GM19099 (cell line): Measurements from ENCODE around the gene MINDY3.

Experiments used
- POLR2A ChIP-seq: IDR thresholded peaks from 3 replicates; pipeline ENCODE4 v1.6.1; 2011; ENCODE audit warnings: low read depth; ENCODE audit not compliant: insufficient read length; ENCODE audit errors: extremely low read depth

The MINDY3 gene

DNA sequence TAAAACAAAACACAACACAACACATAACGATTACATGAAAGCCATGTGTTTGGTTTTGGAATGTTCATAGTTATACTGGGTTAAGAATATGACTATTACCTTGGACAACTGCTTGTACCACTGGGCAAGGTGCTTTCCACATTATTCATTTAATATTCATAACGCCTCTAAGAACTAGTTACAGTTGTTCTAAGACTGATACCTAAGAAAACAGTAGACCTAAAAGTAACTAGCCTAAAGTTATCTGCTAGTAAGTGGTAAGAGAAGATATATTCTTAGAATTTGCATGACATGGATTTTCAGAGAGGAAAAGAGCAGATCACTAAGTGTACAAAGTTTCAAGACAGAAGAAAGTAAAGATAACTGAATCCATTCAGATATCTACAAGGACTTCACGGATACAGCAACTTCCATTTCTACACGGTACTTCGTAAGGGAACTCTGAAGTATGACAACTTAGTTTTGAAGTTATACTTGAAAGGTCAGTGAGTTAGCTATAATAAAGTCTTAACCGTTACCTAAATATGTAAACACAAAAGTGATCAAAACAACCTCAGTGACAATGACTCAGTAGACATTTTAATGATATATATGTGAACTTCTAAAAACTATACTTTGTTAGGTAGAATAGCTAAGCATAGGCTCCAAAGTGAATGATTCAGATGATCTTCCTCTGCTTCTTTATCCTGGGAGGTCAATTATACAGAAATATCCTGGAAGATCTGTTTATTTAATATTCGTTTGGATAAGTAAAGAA is 65.1 kb downstream of the MINDY3 start:
- no peak for TF ChIP-seq POLR2A

DNA sequence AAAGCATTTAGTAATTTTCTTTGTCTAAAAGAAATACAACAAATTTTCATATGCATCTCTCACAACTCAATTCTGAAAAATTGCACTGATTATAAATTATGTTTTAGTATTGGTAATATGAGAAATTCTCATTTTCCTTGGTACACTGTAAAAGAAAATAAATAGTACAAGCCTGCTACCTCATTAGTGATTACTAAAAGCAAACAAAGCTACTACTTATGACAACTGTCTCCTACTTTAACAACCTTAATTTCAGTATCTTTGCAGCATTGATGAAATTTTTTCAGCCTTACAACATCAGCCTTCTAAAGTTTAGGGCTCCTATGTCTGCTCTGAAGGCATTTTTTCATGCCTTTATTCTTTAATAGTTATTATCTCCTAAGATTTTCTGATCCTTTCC is 65.7 kb downstream of the MINDY3 start:
- TF ChIP-seq POLR2A, result no peak

DNA sequence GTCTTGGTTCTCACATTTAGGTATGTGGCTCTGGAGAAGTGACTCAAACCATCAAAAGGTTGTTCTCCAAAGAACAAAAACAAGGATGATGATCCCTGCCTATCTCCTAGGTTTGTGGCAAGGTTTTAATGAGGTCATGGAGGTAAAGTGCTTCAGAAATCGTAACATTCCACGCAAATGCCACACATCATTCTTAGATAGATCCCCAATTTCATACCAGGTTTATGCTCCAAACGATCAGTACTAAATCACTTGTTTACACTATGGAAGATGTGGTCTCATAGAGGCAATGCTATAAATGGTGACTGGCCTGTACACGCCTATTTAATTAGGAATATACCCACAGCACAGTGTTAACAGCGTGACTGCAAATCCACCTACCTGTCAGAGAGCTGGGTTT is 66.6 kb downstream of the MINDY3 start:
- TF ChIP-seq POLR2A, result no peak

DNA sequence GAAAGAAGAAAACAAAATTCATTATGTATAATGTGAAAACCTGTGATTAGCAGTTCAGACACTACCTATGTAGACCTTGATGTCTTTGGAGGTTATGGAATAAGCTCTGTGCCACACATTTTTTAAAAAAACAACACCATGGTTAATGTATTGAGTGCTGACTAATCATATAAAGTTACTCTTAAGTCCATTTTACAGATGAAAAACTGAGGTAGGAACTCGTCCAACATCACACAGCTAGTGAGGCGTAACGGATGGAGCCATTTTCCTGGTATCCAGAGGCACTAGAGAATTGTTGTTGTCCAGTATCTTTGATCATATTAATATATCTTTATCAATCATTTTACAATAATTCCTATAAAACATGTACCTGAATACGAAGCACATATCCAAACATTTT is 67.5 kb downstream of the MINDY3 start:
- no peak for TF ChIP-seq POLR2A

- TF ChIP-seq POLR2A, result no peak
These were observed 68.3 kb downstream of the MINDY3 start for GRCh38 chr10:15791816-15792524.

DNA sequence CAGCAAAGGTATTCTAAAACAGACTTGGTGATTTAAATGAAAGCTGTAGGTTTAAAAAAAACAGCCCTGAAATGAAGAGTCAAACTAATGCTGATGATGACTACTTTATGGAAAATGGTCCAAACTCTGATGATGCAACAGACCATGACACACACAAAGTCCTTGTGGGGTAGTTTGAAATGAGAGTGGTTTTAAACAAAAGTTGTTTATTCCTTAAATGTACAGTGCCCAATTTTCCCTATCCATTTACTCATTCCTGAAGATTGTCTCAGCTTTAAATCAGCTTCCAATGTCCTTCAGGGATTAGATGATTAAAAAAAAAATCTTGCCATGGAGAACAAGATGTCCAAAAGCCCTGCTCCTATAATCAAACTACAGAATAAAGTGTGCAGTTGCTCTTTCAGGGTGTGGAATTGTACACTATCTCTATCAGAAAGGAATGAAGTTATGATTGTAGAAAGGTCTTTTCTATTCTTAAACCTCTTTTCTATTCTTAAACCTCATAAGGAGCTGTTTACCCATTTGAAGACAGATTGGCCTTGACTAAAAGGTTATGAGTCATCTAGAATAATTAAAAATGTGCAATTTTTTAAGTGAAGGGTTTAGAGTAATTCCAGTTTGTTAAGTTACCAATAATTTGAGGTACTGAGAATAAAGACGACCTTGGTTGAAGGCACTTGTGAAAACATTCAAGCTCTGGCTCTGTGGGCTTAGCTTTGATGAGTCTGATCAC is 70.3 kb downstream of the MINDY3 start:
- TF ChIP-seq POLR2A, result no peak

DNA sequence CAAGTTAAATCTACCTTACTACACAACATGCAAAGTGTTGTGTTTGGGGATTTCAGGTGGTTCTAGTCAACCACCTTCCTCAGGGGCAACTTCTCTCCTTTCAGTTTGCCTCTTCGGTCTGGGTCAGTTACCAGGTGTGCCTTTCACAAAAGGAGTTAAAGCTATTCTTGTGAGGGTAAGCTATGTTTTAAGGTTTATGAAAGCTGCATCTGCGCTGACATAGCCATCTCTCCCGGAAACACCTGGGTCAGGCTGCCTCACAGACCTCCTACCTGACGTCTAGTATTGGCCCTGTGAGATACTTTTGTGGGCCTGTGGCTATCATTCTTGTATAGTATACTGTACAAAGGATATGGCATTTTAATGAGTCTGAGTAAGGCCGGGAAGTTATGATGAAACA is 72.9 kb downstream of the MINDY3 start:
- no peak for TF ChIP-seq POLR2A

DNA sequence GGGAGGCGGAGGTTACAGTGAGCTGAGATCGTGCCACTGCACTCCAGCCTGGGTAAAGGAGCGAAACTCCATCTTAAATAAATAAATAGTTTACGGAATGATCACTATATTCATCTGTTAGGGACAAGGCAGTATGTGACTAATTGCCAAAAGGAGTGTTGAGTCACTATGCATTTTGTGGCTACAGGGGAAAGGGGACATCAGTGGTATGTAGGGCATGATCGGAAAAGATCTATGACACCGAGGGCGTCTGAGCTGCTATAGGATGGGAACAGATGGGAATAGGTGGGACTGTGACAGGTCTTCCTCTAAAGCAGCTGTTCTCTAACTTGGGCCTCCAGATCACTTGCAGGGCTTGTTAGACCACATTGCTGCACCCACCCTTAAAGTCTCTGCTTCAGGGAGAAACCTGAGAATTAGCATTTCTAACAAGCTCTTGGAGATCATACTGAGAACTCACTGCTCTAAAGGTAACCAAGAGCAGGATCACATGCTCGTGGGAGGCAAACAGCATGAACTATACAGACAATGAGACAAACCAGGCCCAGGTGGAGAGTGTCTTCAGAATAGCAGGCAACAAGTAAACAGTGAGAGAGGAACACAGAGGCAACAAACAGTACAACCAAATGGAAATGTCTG is 75.5 kb downstream of the MINDY3 start:
- no peak for TF ChIP-seq POLR2A

DNA sequence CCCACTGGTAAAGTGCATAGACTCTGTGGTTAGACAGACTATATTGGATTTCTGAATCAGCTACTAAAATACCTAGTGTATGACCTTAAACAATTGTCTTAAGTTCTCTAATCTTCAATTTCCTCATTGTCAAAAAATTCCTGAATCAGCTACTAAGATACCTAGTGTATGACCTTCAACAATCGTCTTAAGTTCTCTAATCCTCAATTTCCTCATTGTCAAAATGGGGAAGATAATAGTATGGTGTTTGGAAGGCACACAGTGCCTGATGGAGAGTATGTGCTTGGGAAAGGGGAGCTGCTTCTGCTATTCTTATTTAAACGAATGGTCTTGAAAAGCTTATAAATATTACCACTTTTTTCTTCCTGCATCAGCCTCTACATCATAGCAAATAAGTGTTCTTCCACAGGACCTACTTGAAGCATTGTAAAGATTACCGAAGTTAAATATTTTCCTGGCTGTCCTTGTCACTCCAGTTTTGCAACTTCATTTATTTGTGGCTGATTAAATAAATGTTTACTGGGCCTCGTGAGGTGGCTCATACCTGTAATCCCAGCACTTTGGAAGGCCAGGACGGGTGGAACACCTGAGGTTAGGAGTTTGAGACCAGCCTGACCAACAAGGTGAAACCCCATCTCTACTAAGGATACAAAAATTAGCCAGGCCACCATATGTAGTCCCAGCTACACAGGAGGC is 76.2 kb downstream of the MINDY3 start:
- no peak for TF ChIP-seq POLR2A

GRCh38 chr10:15782851-15783250 is 77.5 kb downstream of the MINDY3 start:
- no peak for TF ChIP-seq POLR2A

- no peak for TF ChIP-seq POLR2A
These were observed 78.8 kb downstream of the MINDY3 start for GRCh38 chr10:15781381-15781960.

DNA sequence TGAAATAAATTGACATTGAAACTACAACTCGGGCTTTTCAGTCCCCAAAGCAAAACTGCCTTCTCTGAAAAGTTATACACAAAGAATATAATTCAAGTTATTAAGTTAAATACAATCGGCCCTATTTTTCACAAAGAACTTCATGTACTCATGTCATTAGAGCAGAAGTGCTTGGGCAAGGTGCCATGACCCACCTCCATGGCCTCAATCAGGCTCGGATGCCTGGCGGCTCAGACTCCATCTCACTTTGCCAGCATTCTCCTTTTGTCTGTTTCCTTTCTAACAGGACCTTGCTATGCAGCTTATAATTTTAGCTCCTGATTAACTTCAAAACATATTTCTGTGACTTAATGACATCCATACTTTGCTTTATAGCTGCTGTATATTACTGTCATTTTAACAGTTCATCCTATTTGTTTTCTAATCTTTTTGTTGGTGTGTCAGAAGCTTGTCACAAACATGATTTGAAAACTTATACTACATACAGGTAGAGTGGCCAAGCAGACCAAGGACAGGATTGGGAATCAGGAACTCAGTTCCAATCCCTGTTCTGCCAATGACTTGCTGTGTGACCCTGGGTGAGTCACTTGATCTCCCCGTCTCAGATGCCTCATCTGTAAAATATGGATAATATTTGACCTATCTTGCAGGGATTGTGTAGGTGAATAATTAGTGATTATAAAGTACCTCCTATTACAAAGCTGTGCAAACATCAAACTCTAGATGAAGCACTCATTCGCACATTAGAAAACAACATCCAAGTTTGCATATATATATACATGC is 79.8 kb downstream of the MINDY3 start:
- TF ChIP-seq POLR2A, result no peak

DNA sequence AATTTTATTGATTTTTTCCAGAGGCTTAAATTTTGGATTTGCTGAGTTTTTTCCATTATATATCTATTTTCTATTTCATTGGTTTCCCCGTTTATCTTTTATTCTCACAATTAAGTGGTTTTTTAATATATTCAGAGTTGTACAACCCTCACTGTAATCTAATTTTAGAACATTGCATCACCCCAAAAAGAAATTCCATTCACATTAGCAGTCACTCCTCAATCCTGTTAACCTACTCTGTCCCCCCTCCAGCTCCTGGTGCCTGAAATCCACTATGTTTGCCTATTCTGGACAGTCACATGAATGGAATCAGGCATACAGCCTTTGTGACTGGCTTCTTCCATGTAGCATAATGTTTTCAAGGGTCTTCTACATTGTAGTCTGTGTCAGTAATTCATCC is 84.8 kb downstream of the MINDY3 start:
- TF ChIP-seq POLR2A, result no peak
